ENCODE data around the gene NGRN.

NGRN gene

DNA sequence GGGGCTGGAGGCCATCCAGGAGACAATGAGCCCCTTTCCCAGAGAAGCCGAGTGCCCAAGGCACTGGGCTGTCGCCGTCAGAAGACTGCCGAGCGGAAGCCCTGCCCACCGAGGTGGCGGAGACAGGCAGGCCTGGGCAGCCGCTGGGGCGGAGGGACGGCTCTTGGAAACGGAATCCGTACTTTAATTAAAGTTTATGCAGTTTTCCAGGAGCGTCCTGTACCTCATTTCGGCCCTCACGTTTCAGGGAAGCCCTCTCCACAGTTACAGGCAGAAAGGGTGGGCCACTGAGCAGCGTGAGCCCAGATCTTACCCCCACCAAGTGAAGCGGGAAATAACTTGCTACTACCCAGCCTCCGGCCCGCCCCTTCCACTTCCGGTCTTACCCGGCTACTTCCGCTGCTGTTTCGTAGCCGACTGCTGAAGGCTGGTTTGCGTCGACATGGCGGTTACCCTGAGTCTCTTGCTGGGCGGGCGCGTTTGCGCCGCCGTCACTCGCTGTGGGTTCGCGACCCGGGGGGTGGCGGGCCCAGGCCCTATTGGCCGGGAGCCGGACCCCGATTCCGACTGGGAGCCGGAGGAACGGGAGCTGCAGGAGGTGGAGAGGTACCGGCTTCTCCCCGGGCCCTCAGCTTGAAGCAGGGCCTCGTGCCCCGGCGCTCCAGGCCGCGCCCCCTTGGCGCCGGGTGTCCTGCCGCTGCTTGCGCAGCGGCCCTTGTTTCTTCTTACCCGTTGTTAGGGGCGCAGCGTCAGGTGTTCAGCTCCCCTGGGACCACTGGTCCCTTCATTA is at the start of gene NGRN:
Gene NGRN, plus strand, starts transcription at position 402 of the 790 bp plus-strand sequence. Its CDS starts 41 bp downstream, at position 443.
- DNase-seq, result peak; percentile 96

DNA sequence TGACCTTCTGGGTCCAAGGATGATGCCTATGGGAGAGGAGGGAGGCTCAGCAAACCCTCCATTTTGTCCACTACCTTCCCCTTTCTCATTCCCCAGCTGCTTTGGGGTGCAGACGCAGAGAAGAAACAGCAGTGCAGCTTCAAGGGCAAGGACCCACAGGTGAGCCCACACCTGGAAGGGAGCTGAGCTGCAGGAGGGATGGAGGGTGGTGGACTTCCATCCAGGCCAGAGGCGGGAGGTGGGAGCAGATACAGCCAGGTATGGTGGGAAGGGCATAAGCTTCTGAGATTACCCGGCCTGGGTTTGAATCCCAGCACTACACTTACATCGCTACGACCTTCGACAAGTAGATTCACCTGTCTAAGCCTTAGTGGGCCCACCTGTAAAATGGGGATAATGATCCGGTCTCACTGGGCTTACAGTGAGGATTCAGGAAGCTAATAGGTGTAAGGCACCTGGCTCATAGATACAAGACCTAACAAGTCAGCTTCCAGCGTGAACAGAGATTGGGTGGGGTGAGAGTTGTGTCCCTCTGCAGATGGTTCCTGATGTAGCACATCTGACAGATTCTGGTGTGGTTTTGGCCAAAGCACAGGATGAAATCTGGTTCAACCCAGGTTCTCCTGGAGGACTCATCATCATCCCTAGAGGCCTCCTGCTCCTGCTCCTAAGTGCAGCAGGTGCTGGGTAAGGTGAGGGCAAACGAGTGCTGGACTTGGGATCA is 47.6 kb upstream of the NGRN start:
- DNase-seq, result no peak

DNA sequence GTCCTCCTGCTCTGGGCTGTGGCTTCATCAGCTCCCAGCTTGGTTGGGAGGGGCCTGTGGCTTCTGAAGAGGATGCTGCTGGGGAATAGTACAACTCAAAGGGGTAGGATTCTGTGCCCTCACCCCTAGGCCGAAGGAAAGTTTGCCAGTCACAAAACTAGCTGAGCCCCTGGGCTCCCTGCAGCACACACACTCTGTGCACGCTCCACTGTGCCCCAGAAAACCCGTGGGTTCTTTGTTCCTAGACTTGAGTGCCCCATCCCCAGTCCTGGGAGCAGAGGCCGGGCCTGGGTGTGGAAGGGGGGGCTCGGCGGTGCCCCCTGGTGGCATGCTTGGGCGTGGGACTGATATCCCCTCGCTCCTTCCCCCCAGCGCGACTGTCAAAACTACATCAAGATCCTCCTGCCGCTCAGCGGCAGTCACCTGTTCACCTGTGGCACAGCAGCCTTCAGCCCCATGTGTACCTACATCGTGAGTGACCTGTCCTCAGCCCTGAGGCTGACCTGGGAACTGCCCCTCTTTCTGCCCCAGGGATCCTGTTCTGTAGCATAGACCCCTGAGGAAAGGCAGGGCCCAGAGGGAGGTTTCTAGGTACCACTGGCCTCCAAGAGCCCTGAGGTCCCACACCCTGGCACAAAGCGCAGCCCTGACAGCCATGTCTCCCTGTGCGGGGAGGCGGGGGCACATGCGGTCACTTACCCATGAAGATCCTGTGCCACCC is 45.9 kb upstream of the NGRN start:
- DNase-seq, result no peak

GRCh38 chr15:90221246-90221900 is 44.1 kb upstream of the NGRN start:
- DNase-seq, result peak; percentile 81

- DNase-seq, result no peak
Observed at GRCh38 chr15:90222547-90222946, 42.9 kb upstream of the NGRN start.

DNA sequence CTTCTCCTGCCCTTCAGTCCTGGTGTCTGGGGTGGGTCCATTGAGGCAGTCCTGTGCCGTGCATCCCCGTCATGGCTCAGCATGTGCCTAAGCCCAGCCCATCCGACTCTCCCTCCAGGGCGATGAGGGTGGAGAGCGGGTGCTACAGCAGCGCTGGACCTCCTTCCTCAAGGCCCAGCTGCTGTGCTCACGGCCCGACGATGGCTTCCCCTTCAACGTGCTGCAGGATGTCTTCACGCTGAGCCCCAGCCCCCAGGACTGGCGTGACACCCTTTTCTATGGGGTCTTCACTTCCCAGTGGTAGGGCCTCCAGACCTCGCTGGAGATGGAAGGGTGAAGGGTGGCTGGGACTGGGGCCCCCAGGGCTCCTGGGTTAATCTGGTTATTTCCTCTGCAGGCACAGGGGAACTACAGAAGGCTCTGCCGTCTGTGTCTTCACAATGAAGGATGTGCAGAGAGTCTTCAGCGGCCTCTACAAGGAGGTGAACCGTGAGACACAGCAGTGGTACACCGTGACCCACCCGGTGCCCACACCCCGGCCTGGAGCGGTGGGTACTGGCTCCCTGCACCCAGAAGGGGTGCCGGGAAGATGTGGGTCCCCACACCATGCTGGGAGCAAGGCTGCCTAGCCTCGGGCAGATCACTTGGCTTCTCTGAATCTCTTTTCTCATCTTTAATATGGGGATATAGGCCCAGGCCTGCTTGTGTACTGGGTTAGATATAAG is 41.9 kb upstream of the NGRN start:
- no peak for DNase-seq

- no peak for DNase-seq
Observed at GRCh38 chr15:90225047-90225446, 40.4 kb upstream of the NGRN start.

DNA sequence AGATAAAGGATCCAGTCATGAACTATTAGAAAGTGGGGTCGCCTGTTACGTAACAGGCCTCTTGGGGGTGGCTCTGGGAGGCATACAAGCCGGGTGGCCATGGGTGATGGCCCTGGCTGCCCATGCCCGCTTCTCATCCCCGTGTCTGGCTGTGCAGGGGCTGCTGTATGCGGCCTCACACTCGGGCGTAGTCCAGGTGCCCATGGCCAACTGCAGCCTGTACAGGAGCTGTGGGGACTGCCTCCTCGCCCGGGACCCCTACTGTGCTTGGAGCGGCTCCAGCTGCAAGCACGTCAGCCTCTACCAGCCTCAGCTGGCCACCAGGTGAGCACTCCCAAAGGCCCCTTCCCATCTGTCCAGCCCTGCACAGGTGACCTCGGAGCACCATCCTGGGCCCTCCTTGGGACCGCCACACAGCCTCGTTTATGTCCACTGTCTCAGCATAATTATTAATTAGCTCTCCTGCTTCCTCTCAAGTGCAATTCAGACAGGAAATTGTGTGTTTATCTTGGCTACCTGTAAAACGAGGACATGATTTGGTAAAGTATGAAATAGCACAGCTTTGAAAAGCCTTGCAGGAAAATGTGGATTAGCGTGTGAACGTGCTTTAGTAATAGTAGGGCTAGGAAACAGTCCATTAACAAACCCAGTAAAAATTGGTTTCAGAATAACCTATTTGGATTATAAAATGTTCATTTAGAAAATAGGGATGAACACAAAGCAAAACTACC is 39.8 kb upstream of the NGRN start:
- no peak for DNase-seq

GRCh38 chr15:90227336-90227735 is 38.1 kb upstream of the NGRN start:
- DNase-seq, result no peak

- DNase-seq, result no peak
Observed at GRCh38 chr15:90227816-90228772, 37.4 kb upstream of the NGRN start.

DNA sequence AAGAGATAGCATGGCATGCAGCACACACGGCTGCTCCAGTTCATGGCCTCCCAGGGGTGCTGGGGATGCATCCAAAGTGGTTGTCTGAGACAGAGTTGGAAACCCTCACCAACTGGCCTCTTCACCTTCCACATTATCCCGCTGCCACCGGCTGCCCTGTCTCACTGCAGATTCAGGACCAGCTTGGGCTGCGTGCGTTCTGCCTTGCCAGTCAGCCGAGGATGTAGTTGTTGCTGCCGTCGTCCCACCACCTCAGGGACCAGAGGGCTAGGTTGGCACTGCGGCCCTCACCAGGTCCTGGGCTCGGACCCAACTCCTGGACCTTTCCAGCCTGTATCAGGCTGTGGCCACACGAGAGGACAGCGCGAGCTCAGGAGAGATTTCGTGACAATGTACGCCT is 36.5 kb upstream of the NGRN start:
- DNase-seq, result no peak

DNA sequence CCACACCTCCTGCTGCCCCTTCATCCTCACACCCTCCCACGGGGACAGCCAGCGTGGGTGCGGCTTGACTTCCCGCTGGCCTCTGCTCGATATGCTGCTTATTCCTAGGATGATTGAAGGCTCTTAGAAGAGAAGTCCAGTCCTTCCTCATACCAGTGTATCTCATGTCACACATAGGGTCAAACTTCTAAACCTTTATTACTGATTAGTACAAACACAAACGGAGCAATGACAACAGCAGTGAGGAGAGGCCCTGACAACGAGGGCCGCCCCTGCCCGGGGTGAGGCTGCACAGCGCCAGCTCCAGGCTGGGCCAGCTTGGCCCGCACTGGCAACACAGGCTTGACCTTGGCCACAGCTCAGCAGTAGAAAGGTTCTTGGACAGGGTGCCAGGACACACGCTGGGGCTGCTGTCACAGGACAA is 35.4 kb upstream of the NGRN start:
- DNase-seq, result no peak

GRCh38 chr15:90230610-90231009 is 34.9 kb upstream of the NGRN start:
- DNase-seq, result no peak

- DNase-seq, result no peak
Observed at GRCh38 chr15:90231028-90232017, 34.1 kb upstream of the NGRN start.

DNA sequence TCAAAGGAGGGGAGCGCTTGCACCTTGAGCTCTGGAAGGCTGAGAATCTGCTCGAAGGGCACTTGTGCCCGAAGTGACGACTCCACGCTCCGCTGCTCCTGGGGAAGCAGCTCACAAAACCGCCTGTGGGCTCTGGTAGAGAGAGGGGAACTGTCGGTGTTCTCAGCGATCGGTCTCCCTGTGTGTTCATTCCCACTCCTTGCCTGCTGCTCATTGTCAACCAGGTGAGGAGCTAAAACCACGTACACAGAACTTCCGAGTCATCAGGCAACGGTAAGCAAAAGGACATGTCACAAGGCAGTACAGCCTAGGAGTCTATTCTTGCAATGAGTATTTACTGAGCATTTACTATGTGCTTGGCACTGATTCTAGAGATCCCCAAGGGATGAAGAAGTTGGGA is 33.3 kb upstream of the NGRN start:
- DNase-seq, result no peak

GRCh38 chr15:90232941-90233386 is 32.5 kb upstream of the NGRN start:
- DNase-seq, result no peak

DNA sequence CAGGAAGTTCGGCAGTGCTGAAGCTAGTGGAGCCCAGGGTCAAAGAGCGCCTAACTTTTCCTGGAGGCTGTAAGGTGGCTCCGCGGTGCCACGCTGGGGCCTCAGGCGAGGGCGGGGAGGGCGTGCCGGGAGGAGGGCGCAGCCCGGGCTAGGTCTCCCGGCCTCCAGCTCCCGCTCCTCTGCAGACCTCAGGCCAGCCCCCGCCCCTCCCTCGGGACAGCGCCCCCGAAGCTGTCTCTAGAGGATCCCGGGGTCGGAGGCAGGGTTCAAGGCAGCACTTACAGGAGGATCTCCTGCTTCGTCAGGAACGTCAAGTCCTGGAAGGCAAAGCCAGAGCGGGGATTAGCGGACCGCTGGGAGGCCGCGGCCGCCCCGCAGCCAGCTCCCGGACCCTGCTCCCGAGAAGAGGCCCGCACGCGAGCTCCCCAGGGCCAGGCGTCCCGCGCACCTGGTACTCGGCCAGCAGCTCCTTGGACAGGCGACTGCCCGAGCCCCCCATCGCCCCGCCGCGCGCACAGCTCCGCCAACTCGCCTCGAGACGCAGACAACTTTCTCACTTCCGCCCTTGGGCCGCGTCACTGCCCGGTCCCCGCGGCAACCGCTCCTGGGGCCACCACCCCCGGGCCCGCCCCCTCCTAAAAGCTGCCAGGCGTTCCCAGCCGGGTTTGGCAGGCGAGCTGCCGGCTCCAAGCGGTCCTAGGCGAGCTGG is 31.9 kb upstream of the NGRN start, which contains the start of gene CIB1:
Gene CIB1, minus strand, starts transcription at position 555 of the 709 bp plus-strand sequence. Its CDS starts 56 bp downstream, at position 499.
- peak; percentile 99 for DNase-seq
